K562 (cell line): ENCODE measurements around the gene FAM228A. TPM values are rescaled to one million over a fixed set of nuclear protein-coding genes. Genes with fewer than 3 reads are reported as not detected.

ENCODE experiments used
- FOXK1 ChIP-seq: sonication (generic); formaldehyde crosslinking; IDR thresholded peaks from 2 replicates; pipeline ENCODE4 v1.8.0; 2022; ENCODE audit warnings: missing genetic modification reagents, mild to moderate bottlenecking, borderline replicate concordance
- GABPA ChIP-seq: fragments of 200-800 bp; sonication (Bioruptor generic); conservative IDR thresholded peaks from 2 replicates; pipeline ENCODE4 v1.6.1; 2016; ENCODE audit warnings: low read depth, missing genetic modification characterization, missing compliant biosample characterization
- GATA2 ChIP-seq: sonication (generic); formaldehyde crosslinking; IDR thresholded peaks from 2 replicates; pipeline ENCODE4 v1.4.0; 2020; ENCODE audit warnings: mild to moderate bottlenecking, missing genetic modification reagents
- MED1 ChIP-seq: sonication (generic); formaldehyde crosslinking; IDR thresholded peaks from 2 replicates; pipeline ENCODE4 v1.8.1; 2023; ENCODE audit warnings: missing genetic modification reagents, borderline replicate concordance
- MYC ChIP-seq, 2 experiments: fragments of 250-450 bp in 1 of 2; sonication (Bioruptor Pico) in 1 of 2; IDR thresholded peaks; 2 replicates each; pipeline versions ENCODE4 v1.5.1 to v1.6.1; 2012 to 2021; ENCODE audit warnings: low read depth in 2 of 2, borderline replicate concordance in 1 of 2, improper control_type of control experiment in 1 of 2, low read length in 1 of 2, mild to moderate bottlenecking in 1 of 2, moderate library complexity in 1 of 2
- NEUROD1 ChIP-seq: fragments of 150-350 bp; IDR thresholded peaks from 2 replicates; pipeline ENCODE4 v1.6.1; 2014; ENCODE audit warnings: borderline replicate concordance, low read length, low read depth; ENCODE audit not compliant: partially characterized antibody
- NFYB ChIP-seq: IDR thresholded peaks from 2 replicates; pipeline ENCODE4 v1.6.1; 2011; ENCODE audit warnings: mild to moderate bottlenecking, moderate library complexity; ENCODE audit not compliant: insufficient read length; ENCODE audit errors: extremely low read depth
- SAP30 ChIP-seq: fragments of 200-600 bp; sonication (generic); IDR thresholded peaks from 2 replicates; pipeline ENCODE4 v1.6.1; 2012; ENCODE audit warnings: borderline replicate concordance, low read depth, mild to moderate bottlenecking, moderate library complexity, low read length, control low read depth, inconsistent platforms; ENCODE audit not compliant: insufficient read depth, poor library complexity, severe bottlenecking
- TRIM28 ChIP-seq: fragments of 450-650 bp; IDR thresholded peaks from 2 replicates; pipeline ENCODE4 v1.6.1; 2017
- TSC22D4 ChIP-seq: fragments of 450-650 bp; IDR thresholded peaks from 2 replicates; pipeline ENCODE4 v1.6.1; 2016; ENCODE audit warnings: missing genetic modification characterization, missing biosample characterization, control low read depth
- ZNF354B ChIP-seq: fragments of 250-450 bp; sonication (Bioruptor Pico); IDR thresholded peaks from 2 replicates; pipeline ENCODE4 v1.4.0; 2020
- ZNF583 ChIP-seq: fragments of 250-450 bp; sonication (Bioruptor Pico); IDR thresholded peaks from 2 replicates; pipeline ENCODE4 v1.4.0; 2020
- polyA plus RNA-seq, 8 experiments: library from polyadenylated mRNA; depleted of rRNA in 4 of 8; stranded (reverse) in 5 of 8; unstranded in 3 of 8; fragments of >200 nt; fragmentation: Nextera tagmentation in 2 of 8; fragmentation: Illumina TruSeq in 1 of 8; extraction: Ambion mirVana in 2 of 8; extraction: Trizol in 1 of 8; gene quantifications; 2 replicates each; pipeline versions ENCODE4 v1.2.1 to v1.2.3, GENCODE V29; 2011 to 2014; ENCODE audit warnings: inconsistent platforms in 1 of 8, missing spikeins in 1 of 8
- total RNA-seq, 7 experiments: library from RNA; depleted of rRNA in 6 of 7; stranded (reverse); fragments of >200 nt in 6 of 7; fragmentation: Illumina TruSeq in 2 of 7; extraction: Trizol in 2 of 7; gene quantifications; 2 replicates each; pipeline versions ENCODE4 v1.2.1 to v1.2.3, GENCODE V29; 2011 to 2021; ENCODE audit warnings: low replicate concordance in 1 of 7
- TF ChIP-seq, protein P1 (sequence below), 2 experiments: fragments of 450-650 bp; IDR thresholded peaks; 2 replicates each; pipeline ENCODE4 v1.6.1; 2016; ENCODE audit warnings: mild to moderate bottlenecking in 2 of 2, borderline replicate concordance in 1 of 2, low read depth in 1 of 2, moderate library complexity in 1 of 2
- TF ChIP-seq, protein P2 (sequence below), 2 experiments: fragments of 450-650 bp; conservative IDR thresholded peaks; 2 replicates each; pipeline ENCODE4 v1.6.1; 2017; ENCODE audit warnings: mild to moderate bottlenecking in 2 of 2, moderate library complexity in 2 of 2

The FAM228A gene
- total and polyA plus RNA-seq, 9 of the 15 experiments (the other 6 are each of a cell fraction or from before 2014, with no cell fraction given) = not detected

DNA sequence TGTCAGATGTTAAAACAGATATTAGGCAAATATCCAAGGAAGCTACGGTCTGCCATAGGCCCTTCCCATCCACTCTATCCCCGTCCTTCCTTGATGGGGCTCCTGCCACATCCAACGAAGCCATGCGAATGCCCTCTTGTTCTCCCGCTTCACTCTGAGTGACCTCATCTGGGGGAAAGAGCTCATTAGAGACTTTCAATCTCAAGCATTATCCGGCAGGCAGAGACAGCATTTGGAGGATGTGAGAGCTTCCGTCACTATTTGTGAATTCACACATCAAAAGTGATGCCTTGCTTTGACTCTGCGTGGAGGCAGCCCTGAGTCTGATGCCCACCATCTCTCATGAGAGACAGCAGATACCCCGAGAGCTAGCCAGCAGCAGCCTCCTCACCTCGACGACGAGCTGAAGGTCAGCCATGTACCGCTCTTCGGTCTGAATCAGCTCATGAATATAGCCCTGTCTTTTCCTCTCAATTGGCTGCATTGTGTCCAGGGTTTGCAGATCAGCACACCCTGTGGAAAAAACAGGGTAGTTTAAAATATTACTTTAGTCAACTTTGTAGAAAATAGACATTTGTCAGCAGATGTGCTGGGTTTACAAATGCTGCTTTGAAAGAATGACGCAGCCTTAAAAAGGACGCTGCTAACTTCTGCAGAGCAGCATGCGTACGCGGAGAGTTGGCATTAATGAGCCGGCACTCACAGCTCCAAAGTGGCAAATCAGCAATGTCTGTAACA is 45.9 kb downstream of the FAM228A start (continued):
- no peak for TF ChIP-seq ZNF583 (CRISPR knock-in tag)
- TF ChIP-seq ZNF354B = no peak
- no peak for TF ChIP-seq NFYB
- TF ChIP-seq MYC (IDR thresholded peaks at IDR 0.05; ENCODE audit: low read depth, low read length) = no peak
- no peak for TF ChIP-seq MYC (CRISPR knock-in tag; IDR thresholded peaks at IDR 0.05; ENCODE audit: borderline replicate concordance, low read depth)
- TF ChIP-seq, protein P1, sequence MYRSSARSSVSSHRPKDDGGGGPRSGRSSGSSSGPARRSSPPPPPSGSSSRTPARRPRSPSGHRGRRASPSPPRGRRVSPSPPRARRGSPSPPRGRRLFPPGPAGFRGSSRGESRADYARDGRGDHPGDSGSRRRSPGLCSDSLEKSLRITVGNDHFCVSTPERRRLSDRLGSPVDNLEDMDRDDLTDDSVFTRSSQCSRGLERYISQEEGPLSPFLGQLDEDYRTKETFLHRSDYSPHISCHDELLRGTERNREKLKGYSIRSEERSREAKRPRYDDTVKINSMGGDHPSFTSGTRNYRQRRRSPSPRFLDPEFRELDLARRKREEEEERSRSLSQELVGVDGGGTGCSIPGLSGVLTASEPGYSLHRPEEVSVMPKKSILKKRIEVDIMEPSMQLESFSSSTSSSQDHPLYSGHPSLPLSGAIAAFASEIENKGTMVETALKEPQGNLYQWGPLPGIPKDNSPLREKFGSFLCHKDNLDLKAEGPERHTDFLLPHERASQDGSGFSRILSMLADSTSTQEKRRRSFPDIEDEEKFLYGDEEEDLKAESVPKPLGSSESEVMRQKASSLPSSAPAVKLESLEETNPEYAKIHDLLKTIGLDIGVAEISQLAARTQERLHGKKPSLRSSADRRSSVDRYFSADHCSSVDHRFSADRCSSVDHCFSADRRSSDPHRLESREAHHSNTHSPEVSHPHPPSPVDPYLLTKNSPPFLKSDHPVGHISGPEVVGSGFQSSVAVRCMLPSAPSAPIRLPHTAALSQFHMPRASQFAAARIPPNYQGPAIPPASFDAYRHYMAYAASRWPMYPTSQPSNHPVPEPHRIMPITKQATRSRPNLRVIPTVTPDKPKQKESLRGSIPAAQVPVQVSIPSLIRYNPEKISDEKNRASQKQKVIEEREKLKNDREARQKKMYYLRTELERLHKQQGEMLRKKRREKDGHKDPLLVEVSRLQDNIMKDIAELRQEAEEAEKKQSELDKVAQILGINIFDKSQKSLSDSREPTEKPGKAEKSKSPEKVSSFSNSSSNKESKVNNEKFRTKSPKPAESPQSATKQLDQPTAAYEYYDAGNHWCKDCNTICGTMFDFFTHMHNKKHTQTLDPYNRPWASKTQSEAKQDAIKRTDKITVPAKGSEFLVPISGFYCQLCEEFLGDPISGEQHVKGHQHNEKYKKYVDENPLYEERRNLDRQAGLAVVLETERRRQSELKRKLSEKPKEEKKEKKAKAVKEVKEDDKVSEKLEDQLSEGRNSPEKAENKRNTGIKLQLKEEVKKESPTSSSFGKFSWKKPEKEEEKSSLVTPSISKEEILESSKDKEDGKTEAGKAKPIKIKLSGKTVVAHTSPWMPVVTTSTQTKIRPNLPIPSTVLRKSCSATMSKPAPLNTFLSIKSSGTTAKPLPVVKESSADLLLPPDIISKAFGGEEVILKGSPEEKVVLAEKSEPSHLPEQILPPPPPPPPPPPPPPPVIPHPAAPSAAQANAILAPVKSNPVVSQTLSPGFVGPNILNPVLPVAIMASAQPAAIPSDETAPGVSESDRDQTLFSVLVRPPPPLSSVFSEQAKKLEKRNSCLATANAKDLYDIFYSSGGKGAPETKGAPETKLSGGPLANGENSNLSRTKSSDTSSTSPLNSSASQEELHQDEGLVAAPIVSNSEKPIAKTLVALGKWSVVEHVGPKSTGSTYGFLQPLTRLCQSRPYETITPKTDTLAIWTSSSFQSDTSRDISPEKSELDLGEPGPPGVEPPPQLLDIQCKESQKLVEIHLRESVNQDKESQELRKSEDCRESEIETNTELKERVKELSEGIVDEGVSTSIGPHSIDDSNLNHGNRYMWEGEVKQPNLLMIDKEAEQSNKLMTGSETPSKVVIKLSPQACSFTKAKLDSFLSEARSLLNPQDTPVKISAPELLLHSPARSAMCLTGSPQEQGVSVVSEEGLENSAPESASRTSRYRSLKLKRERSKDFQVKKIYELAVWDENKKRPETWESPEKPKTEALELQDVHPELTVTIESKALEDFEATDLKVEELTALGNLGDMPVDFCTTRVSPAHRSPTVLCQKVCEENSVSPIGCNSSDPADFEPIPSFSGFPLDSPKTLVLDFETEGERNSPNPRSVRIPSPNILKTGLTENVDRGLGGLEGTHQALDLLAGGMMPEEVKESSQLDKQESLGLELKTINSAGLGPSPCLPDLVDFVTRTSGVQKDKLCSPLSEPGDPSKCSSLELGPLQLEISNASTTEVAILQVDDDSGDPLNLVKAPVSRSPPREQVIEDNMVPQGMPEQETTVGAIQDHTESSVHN (IDR thresholded peaks at IDR 0.05; ENCODE audit: borderline replicate concordance in 1 of 2, low read depth in 1 of 2) = no peak
- TF ChIP-seq, protein P2, sequence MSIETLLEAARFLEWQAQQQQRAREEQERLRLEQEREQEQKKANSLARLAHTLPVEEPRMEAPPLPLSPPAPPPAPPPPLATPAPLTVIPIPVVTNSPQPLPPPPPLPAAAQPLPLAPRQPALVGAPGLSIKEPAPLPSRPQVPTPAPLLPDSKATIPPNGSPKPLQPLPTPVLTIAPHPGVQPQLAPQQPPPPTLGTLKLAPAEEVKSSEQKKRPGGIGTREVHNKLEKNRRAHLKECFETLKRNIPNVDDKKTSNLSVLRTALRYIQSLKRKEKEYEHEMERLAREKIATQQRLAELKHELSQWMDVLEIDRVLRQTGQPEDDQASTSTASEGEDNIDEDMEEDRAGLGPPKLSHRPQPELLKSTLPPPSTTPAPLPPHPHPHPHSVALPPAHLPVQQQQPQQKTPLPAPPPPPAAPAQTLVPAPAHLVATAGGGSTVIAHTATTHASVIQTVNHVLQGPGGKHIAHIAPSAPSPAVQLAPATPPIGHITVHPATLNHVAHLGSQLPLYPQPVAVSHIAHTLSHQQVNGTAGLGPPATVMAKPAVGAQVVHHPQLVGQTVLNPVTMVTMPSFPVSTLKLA (conservative IDR thresholded peaks at IDR 0.05) = no peak
- no peak for TF ChIP-seq TSC22D4 (tag)
- no peak for TF ChIP-seq NEUROD1
- TF ChIP-seq FOXK1 = no peak
- no peak for TF ChIP-seq SAP30
- TF ChIP-seq GATA2 = no peak
- TF ChIP-seq TRIM28 = no peak
- TF ChIP-seq MED1 (CRISPR knock-in tag) = no peak
- no peak for TF ChIP-seq GABPA (tag)
- TF ChIP-seq, all 486 proteins: peak for 0
